ENCODE measurements around the gene SMIM35.

SMIM35 gene

DNA sequence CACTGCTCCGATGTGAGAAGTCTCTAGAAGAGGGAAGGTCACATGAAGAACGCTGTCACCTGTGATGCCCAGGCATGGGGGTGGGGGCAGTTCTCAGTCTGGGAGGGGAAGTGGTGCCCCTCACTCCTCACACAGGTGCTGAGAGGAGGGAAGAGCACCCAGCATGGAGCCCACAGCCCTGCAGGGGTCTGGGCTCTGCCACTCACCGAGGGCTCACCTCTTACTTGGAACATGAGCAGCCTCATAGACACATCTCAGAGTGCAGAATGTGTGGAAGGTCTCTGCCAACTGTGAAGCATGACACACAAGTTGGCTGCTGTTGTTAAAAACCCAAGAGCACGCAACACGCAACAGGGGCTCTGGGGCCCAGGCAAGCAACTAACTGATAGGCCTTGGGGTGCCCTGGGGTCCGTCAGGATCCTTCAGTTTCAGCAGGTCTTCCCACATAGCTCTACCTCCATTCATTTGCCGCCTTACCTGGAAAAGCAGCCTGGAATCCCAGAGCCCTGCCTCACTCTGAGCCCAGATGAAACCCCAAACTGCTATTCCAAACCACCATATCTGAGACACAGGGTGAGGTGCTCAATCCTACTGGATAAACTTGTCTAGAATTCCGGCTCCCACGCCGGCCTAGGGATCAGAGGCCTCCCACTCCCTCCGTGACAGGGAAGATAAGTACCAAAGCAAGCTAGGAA, 27.4 kb downstream of the SMIM35 start:
- ChIA-PET CTCF (no interaction called here), POLR2A (no interaction called here)
- no peak for DNase-seq (ENCODE audit: extremely low spot score)
- TF ChIP-seq ZNF384 (IDR thresholded peaks at IDR 0.05) (no peak), FOXA1 (IDR thresholded peaks at IDR 0.05) (no peak), CTBP1 (IDR thresholded peaks at IDR 0.05; ENCODE audit: borderline replicate concordance) (no peak), SUZ12 (IDR thresholded peaks at IDR 0.05) (no peak), NFRKB (IDR thresholded peaks at IDR 0.05) (no peak), ELF4 (IDR thresholded peaks at IDR 0.05) (no peak), ARNT (IDR thresholded peaks at IDR 0.05) (no peak), LEF1 (IDR thresholded peaks at IDR 0.05; ENCODE audit: borderline replicate concordance) (no peak), SP1 (IDR thresholded peaks at IDR 0.05) (no peak), BHLHE40 (IDR thresholded peaks at IDR 0.05; ENCODE audit: borderline replicate concordance) (no peak), FOXK2 (IDR thresholded peaks at IDR 0.05) (no peak), L3MBTL2 (conservative IDR thresholded peaks at IDR 0.05) (no peak), TARDBP (IDR thresholded peaks at IDR 0.05) (no peak), FOXM1 (IDR thresholded peaks at IDR 0.05; ENCODE audit: borderline replicate concordance) (no peak), HDGF (IDR thresholded peaks at IDR 0.05; ENCODE audit: borderline replicate concordance) (no peak)
- TF ChIP-seq, protein P1, sequence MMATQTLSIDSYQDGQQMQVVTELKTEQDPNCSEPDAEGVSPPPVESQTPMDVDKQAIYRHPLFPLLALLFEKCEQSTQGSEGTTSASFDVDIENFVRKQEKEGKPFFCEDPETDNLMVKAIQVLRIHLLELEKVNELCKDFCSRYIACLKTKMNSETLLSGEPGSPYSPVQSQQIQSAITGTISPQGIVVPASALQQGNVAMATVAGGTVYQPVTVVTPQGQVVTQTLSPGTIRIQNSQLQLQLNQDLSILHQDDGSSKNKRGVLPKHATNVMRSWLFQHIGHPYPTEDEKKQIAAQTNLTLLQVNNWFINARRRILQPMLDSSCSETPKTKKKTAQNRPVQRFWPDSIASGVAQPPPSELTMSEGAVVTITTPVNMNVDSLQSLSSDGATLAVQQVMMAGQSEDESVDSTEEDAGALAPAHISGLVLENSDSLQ (IDR thresholded peaks at IDR 0.05): no peak

DNA sequence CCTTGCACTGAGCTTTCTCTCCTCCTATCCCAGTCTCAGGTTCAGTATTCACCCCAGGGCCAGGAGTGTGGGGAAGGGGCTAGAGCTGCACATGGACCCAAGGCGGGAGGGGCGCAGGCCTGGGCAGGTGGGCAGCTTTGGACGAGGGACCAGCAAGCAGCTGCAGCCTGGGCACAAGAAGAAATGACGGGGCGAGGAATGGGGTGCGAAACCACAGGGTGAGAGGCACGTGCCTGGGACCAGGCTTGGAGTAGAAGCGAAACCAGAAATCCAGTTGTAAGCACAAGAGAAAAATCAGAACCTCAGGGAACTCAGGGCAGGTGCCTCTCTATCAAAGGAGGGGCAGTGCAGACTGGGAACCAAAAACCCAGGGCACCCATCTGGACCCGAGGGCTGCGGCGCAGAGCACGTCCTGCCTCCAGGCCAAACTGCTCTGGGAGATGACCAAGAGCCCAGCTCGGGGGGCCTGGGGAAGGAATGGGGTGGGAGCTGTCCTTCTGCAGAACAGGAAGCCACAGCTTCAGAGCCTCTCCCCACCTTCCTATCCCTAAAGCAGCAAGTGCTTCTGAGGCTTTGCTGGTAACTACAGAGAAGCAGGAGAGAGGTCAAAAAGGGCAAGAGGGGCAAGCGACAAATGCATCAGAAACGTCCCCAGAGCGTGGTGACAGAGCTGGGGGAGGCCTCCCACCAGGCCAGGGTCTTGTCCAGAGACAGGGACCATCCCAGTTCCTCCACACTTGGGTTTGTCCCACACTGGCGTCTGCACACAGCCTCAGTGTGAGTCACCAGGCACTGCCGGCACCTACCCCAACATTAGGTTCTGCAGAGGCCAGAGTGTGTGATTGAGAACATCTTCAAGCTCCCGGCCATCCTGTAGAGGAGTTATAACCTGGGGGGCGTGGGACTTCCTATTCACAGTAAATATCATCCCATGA, 28.2 kb downstream of the SMIM35 start:
- POLR2A ChIA-PET: no interaction called here
- DNase-seq (ENCODE audit: extremely low spot score): no peak
- CTCF ChIA-PET: interaction anchor here (0.5 kb wide), 1 partner anchor 20 kb away, joined by 3 read pairs; no protein-coding TSS in a partner anchor
- TF ChIP-seq TARDBP (IDR thresholded peaks at IDR 0.05) (no peak), NFRKB (IDR thresholded peaks at IDR 0.05) (no peak), ELF4 (IDR thresholded peaks at IDR 0.05) (no peak), FOXM1 (IDR thresholded peaks at IDR 0.05; ENCODE audit: borderline replicate concordance) (no peak), LEF1 (IDR thresholded peaks at IDR 0.05; ENCODE audit: borderline replicate concordance) (no peak), BHLHE40 (IDR thresholded peaks at IDR 0.05; ENCODE audit: borderline replicate concordance) (no peak), L3MBTL2 (conservative IDR thresholded peaks at IDR 0.05) (no peak), HDGF (IDR thresholded peaks at IDR 0.05; ENCODE audit: borderline replicate concordance) (no peak), FOXK2 (IDR thresholded peaks at IDR 0.05) (no peak), ZNF384 (IDR thresholded peaks at IDR 0.05) (no peak), ARNT (IDR thresholded peaks at IDR 0.05) (no peak)
- TF ChIP-seq, protein P1 (IDR thresholded peaks at IDR 0.05): no peak

DNA sequence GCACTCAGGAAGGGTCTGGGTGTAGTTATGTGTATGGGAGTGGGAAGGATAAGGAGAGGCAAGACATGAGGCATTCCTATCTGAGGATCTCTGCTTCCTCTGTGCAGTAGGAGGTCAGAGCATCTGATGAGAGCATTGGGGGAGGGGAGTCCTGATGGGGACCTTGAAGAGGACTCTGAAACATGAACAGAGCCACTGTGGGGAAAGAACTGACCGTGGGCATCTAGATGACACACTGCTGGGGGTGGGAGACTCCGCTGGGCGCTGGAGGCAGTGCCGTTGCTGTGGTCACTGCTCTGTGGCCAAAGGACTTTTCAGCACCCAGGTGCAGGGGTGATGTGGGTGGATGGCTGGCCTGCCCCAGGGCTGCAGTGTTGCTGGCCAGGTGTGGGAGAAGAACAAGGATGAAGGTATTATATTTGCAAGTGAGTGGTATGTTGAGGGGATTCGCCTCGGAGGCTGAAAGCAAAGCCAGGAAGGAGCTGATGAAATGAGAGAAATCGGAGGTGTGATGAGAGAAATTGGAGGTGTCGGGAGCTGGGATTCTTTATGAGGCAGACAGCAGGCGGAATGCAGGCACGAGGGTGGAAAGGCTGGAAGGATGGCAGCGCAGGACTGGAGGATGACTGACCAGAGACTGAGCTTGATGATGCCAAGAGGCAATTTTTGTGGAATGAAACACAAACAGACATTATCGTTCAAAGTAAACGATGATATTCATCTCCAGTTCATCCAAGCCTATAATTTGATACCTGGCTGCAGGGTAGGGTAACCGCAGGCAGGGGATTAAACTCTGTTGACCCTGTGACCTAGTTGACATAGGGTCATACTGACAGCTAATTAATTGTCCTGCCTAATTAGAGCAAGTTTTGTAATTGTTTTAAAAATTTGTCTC, 29.3 kb downstream of the SMIM35 start:
- no peak for DNase-seq (ENCODE audit: extremely low spot score)
- CTCF ChIA-PET: interaction anchor here (1.0 kb wide), 1 partner anchor 111 kb away, joined by 3 read pairs; no protein-coding TSS in a partner anchor

DNA sequence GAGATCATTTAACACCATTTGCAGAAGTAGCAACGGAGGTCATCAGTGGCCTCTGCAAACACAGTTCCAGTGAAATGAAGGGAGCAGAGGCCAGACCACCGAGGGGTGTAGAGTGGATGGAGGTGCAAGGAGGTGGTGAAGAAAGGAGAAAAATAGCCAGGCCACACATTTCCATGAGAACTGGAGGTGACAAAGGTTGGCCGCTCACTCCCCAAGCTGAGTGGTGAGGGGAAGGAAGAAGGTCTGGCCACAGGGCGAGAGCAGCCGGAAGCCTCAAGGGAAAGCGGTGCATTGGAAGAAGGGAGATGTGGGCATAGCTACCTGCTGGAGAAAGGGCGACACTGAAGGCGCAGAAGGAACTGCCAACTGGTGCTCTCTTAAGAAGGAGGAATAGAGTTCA, 30.0 kb downstream of the SMIM35 start:
- TF ChIP-seq L3MBTL2 (conservative IDR thresholded peaks at IDR 0.05): no peak
- TF ChIP-seq TARDBP (IDR thresholded peaks at IDR 0.05): no peak
- TF ChIP-seq LEF1 (IDR thresholded peaks at IDR 0.05; ENCODE audit: borderline replicate concordance): no peak
- TF ChIP-seq ZNF384 (IDR thresholded peaks at IDR 0.05): no peak
- ChIA-PET CTCF (no interaction called here), POLR2A (no interaction called here)
- no peak for DNase-seq (ENCODE audit: extremely low spot score)

More for the DNA sequence above, 29.3 kb downstream of the SMIM35 start:
- POLR2A ChIA-PET: no interaction called here
- no peak for TF ChIP-seq CTBP1 (IDR thresholded peaks at IDR 0.05; ENCODE audit: borderline replicate concordance)
- TF ChIP-seq TARDBP (IDR thresholded peaks at IDR 0.05): no peak
- TF ChIP-seq ZNF384 (IDR thresholded peaks at IDR 0.05): no peak

DNA sequence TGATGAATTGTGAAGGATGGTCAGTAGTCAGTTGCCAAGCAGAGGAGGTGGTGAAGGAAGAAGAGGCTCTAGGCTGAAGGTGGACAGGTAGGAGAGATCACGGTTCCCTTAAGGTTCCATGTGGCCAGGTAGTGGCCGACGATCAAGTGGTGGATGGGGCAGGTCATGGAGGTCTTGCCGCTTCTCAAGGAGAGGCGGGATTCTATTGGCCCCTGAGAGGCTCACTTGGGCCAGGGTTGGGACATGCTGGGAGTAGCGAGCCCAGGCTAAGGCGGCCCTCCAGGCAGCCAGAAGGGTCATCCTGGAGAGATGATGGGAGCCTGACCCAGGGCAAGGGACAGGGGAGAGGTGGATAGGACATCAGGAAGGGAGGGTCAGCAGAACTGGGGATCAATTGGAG, 30.8 kb downstream of the SMIM35 start:
- no peak for DNase-seq (ENCODE audit: extremely low spot score)
- ChIA-PET POLR2A (no interaction called here), CTCF (interaction anchor here (1.4 kb wide), 1 partner anchor 248 kb away, joined by 4 read pairs; no protein-coding TSS in a partner anchor)
- no peak for TF ChIP-seq ARNT (IDR thresholded peaks at IDR 0.05)
- no peak for TF ChIP-seq ZNF384 (IDR thresholded peaks at IDR 0.05)
- TF ChIP-seq CTBP1 (IDR thresholded peaks at IDR 0.05; ENCODE audit: borderline replicate concordance): no peak
- no peak for TF ChIP-seq BHLHE40 (IDR thresholded peaks at IDR 0.05; ENCODE audit: borderline replicate concordance)
- TF ChIP-seq FOXA1 (IDR thresholded peaks at IDR 0.05): no peak
- no peak for TF ChIP-seq HDGF (IDR thresholded peaks at IDR 0.05; ENCODE audit: borderline replicate concordance)
- no peak for TF ChIP-seq L3MBTL2 (conservative IDR thresholded peaks at IDR 0.05)
- TF ChIP-seq FOXM1 (IDR thresholded peaks at IDR 0.05; ENCODE audit: borderline replicate concordance): no peak
- TF ChIP-seq, protein P1 (IDR thresholded peaks at IDR 0.05): no peak
- no peak for TF ChIP-seq ELF4 (IDR thresholded peaks at IDR 0.05)
- TF ChIP-seq SUZ12 (IDR thresholded peaks at IDR 0.05): no peak
- TF ChIP-seq FOXK2 (IDR thresholded peaks at IDR 0.05): no peak
- no peak for TF ChIP-seq NFRKB (IDR thresholded peaks at IDR 0.05)
- TF ChIP-seq SP1 (IDR thresholded peaks at IDR 0.05): no peak
- TF ChIP-seq TARDBP (IDR thresholded peaks at IDR 0.05): no peak
- no peak for TF ChIP-seq LEF1 (IDR thresholded peaks at IDR 0.05; ENCODE audit: borderline replicate concordance)
